HG03159 (cell line): Measurements from ENCODE around the gene TBATA.

ENCODE experiments used
- ATAC-seq: cut with Tn5 transposase; IDR thresholded peaks from one replicate; pipeline ENCODE4 v1.9.1; 2021; ENCODE audit warnings: mild to moderate bottlenecking, moderate library complexity; ENCODE audit not compliant: unreplicated experiment

TBATA gene

DNA sequence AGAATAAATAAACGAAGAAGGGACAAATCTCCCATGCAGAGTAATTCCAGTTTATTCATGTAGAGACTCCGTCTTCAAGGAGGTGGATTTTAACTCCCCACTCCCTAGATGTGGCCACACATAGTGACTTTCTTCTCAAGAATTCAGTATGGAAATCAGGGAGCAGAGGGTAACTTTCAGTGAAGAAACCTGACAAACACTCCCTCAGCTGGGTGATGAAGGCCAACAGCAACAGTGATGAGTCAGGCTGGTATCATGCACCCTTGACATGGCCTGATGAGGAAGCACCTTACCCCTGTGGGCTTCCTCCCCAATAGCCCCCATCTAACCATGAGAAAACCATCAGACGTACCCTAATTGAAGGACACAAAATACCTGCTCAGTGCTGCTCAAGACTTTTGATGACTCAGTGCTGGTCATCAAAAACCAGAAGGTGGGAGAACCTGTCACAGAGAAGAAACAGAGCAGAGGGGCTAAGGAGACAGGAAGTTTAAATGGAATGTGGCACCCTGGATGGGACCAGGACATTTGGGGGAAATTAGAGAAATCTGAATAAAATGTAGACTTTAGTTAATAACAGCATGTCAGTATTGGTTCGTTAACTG is 62.3 kb downstream of the TBATA start:
- ATAC-seq = no peak
